HG02938 (cell line): ENCODE measurements around the gene NFYC.

Experiments
- ATAC-seq: cut with Tn5 transposase; IDR thresholded peaks from one replicate; pipeline ENCODE4 v1.9.1; 2021; ENCODE audit warnings: mild to moderate bottlenecking, moderate library complexity; ENCODE audit not compliant: unreplicated experiment

The NFYC gene

GRCh38 chr1:40756523-40756922 is 65.0 kb downstream of the NFYC start:
- no peak for ATAC-seq

GRCh38 chr1:40757084-40757483 is 65.6 kb downstream of the NFYC start:
- no peak for ATAC-seq

GRCh38 chr1:40758004-40758403 is 66.5 kb downstream of the NFYC start:
- ATAC-seq, result no peak

- no peak for ATAC-seq
Observed at GRCh38 chr1:40758578-40759343, 67.3 kb downstream of the NFYC start.

- no peak for ATAC-seq
Observed at GRCh38 chr1:40760984-40761383, 69.5 kb downstream of the NFYC start.

- ATAC-seq, result no peak
Observed at GRCh38 chr1:40762144-40762923, 70.8 kb downstream of the NFYC start.

GRCh38 chr1:40763742-40764532 is 72.4 kb downstream of the NFYC start:
- ATAC-seq, result no peak

GRCh38 chr1:40764981-40765380 is 73.5 kb downstream of the NFYC start:
- no peak for ATAC-seq

GRCh38 chr1:40766017-40766416 is 74.5 kb downstream of the NFYC start:
- ATAC-seq, result no peak

- no peak for ATAC-seq
Observed at GRCh38 chr1:40766560-40766959, 75.1 kb downstream of the NFYC start.

GRCh38 chr1:40768146-40768990 is 76.9 kb downstream of the NFYC start:
- no peak for ATAC-seq

- ATAC-seq, result no peak
Observed at GRCh38 chr1:40769815-40770214, 78.3 kb downstream of the NFYC start.

- ATAC-seq, result no peak
Observed at GRCh38 chr1:40770296-40771070, 79.0 kb downstream of the NFYC start.

- ATAC-seq, result no peak
Observed at GRCh38 chr1:40772146-40772955, 80.8 kb downstream of the NFYC start.

- ATAC-seq, result no peak
Observed at GRCh38 chr1:40773748-40774265, 82.3 kb downstream of the NFYC start.

GRCh38 chr1:40774266-40774998 is 82.9 kb downstream of the NFYC start:
- ATAC-seq, result no peak

GRCh38 chr1:40776236-40777072 is 85.0 kb downstream of the NFYC start:
- no peak for ATAC-seq
